Muscle of leg (tissue), 11 donors: ENCODE measurements around the gene PRRG4. TPM values are rescaled to one million over a fixed set of nuclear protein-coding genes. Genes with fewer than 3 reads are reported as not detected.
"Not testable (repeated sequence)": the region's sequence is repeated elsewhere in the genome, so short reads cannot be mapped to it uniquely, and the experiment has no call there.

Experiments used
- DNase-seq: peaks from one replicate; pipeline ENCODE4 v3.0.0; 2013
- H3K27ac ChIP-seq: one replicate; pipeline ENCODE4 v1.5.1; 2013; ENCODE audit warnings: mild to moderate bottlenecking, low read length, control low read depth
- H3K27me3 ChIP-seq: one replicate; pipeline ENCODE4 v1.6.1; 2013; ENCODE audit warnings: low read length; ENCODE audit not compliant: control insufficient read depth, insufficient read depth
- H3K36me3 ChIP-seq: one replicate; pipeline ENCODE4 v1.6.1; 2013; ENCODE audit warnings: low read length; ENCODE audit not compliant: control insufficient read depth, insufficient read depth
- H3K4me1 ChIP-seq: one replicate; pipeline ENCODE4 v1.6.1; 2013; ENCODE audit warnings: low read length; ENCODE audit not compliant: control insufficient read depth, insufficient read depth
- H3K4me3 ChIP-seq: one replicate; pipeline ENCODE4 v1.5.1; 2013; ENCODE audit warnings: low read length, control low read depth
- H3K9me3 ChIP-seq: replicated peaks from 2 replicates; pipeline ENCODE4 v1.6.1; 2013; ENCODE audit warnings: low read depth, low read length; ENCODE audit not compliant: control insufficient read depth
- whole genome bisulfite sequencing: methylation state at CpG from one replicate; pipeline ENCODE4 v1.1.5; 2013; ENCODE audit warnings: missing lambda C conversion rate; ENCODE audit not compliant: insufficient coverage; 5-methylcytosine and 5-hydroxymethylcytosine counted together
- polyA plus RNA-seq, 8 donors: library from polyadenylated mRNA; unstranded; fragments of 120-200 nt; gene quantifications; one replicate each; pipeline versions ENCODE4 v1.2.1 to v1.2.3, GENCODE V29; 2013; ENCODE audit warnings: inconsistent platforms in 1 of 8, low replicate concordance in 1 of 8; ENCODE audit not compliant: insufficient read length in 8 of 8, insufficient read depth in 1 of 8
- total RNA-seq: library from RNA; stranded (reverse); fragments of 120-200 nt; gene quantifications from one replicate; pipeline ENCODE4 v1.2.4, GENCODE V29; 2013

Gene PRRG4
- total and polyA plus RNA-seq, 9 donors: 0.08 to 3.0 (median 0.20) TPM

GRCh38 chr11:32796425-32796824 is 33.3 kb upstream of the PRRG4 start:
- DNase-seq: no peak

GRCh38 chr11:32809313-32809712 is 20.4 kb upstream of the PRRG4 start:
- peak; percentile 73 for DNase-seq
- Histone ChIP-seq H3K36me3 (no peaks in the 10 kb centered on the region), H3K27ac (no peak overlapping the region), H3K4me1 (no peaks in the 10 kb centered on the region), H3K27me3 (peaks cover 3% of the 10 kb centered on the region), H3K4me3 (no peak overlapping the region), H3K9me3 (no peaks in the 10 kb centered on the region)
- WGBS: no CpG with 5 or more reads among the region's 3 CpGs

More at GRCh38 chr11:32796425-32796824, 33.3 kb upstream of the PRRG4 start:
- WGBS: 64% methylated on average over 3 of the region's 3 CpGs
- Histone ChIP-seq H3K27me3 (peaks cover 4% of the 10 kb centered on the region), H3K4me3 (no peak overlapping the region), H3K36me3 (no peaks in the 10 kb centered on the region), H3K4me1 (no peaks in the 10 kb centered on the region), H3K27ac (no peak overlapping the region), H3K9me3 (no peaks in the 10 kb centered on the region)

GRCh38 chr11:32817181-32817851 is 12.4 kb upstream of the PRRG4 start:
- Histone ChIP-seq H3K36me3 (no peaks in the 10 kb centered on the region), H3K27me3 (no peaks in the 10 kb centered on the region), H3K4me3 (no peak overlapping the region), H3K9me3 (no peaks in the 10 kb centered on the region), H3K27ac (no peak overlapping the region), H3K4me1 (no peaks in the 10 kb centered on the region)
- no peak for DNase-seq
- WGBS: 62% methylated on average over 1 of the region's 4 CpGs

GRCh38 chr11:32817852-32818183 is 11.9 kb upstream of the PRRG4 start:
- H3K4me3 ChIP-seq: no peak overlapping the region
- no peaks in the 10 kb centered on the region for H3K27me3 ChIP-seq
- no peaks in the 10 kb centered on the region for H3K9me3 ChIP-seq
- WGBS: 89% methylated on average over 2 of the region's 3 CpGs
- no peak overlapping the region for H3K27ac ChIP-seq
- H3K36me3 ChIP-seq: no peaks in the 10 kb centered on the region
- no peaks in the 10 kb centered on the region for H3K4me1 ChIP-seq
- no peak for DNase-seq

GRCh38 chr11:32819187-32819586 is 10.5 kb upstream of the PRRG4 start:
- no peak overlapping the region for H3K27ac ChIP-seq
- no peaks in the 10 kb centered on the region for H3K27me3 ChIP-seq
- H3K36me3 ChIP-seq: no peaks in the 10 kb centered on the region
- no peaks in the 10 kb centered on the region for H3K9me3 ChIP-seq
- DNase-seq: no peak
- no CpG with 5 or more reads among the region's 2 CpGs for WGBS
- H3K4me3 ChIP-seq: no peak overlapping the region
- H3K4me1 ChIP-seq: no peaks in the 10 kb centered on the region

- no peak for DNase-seq
- no peak overlapping the region for H3K27ac ChIP-seq
Measured at GRCh38 chr11:32820497-32820896, 9.2 kb upstream of the PRRG4 start.

GRCh38 chr11:32821517-32821916 is 8.2 kb upstream of the PRRG4 start:
- no peak for DNase-seq
- H3K4me1 ChIP-seq: no peaks in the 10 kb centered on the region
- no peaks in the 10 kb centered on the region for H3K9me3 ChIP-seq
- no peak overlapping the region for H3K4me3 ChIP-seq
- no peak overlapping the region for H3K27ac ChIP-seq
- H3K27me3 ChIP-seq: no peaks in the 10 kb centered on the region
- no peaks in the 10 kb centered on the region for H3K36me3 ChIP-seq

More at GRCh38 chr11:32820497-32820896, 9.2 kb upstream of the PRRG4 start:
- Histone ChIP-seq H3K4me1 (no peaks in the 10 kb centered on the region), H3K9me3 (no peaks in the 10 kb centered on the region), H3K36me3 (no peaks in the 10 kb centered on the region), H3K27me3 (no peaks in the 10 kb centered on the region), H3K4me3 (no peak overlapping the region)

- no peaks in the 10 kb centered on the region for H3K27me3 ChIP-seq
- WGBS: no CpG with 5 or more reads among the region's 5 CpGs
- no peak overlapping the region for H3K4me3 ChIP-seq
- no peaks in the 10 kb centered on the region for H3K4me1 ChIP-seq
- no peaks in the 10 kb centered on the region for H3K36me3 ChIP-seq
- H3K9me3 ChIP-seq: no peaks in the 10 kb centered on the region
- DNase-seq: no peak
- H3K27ac ChIP-seq: no peak overlapping the region
Measured at GRCh38 chr11:32821917-32822560, 7.7 kb upstream of the PRRG4 start.

- DNase-seq, H3K27ac ChIP-seq, H3K4me3 ChIP-seq, H3K27me3 ChIP-seq, H3K9me3 ChIP-seq, H3K4me1 ChIP-seq, H3K36me3 ChIP-seq: not testable (repeated sequence)
- 70% methylated on average over 2 of the region's 3 CpGs for WGBS
Measured at GRCh38 chr11:32823617-32824016, 6.1 kb upstream of the PRRG4 start.

GRCh38 chr11:32826113-32826512 is 3.6 kb upstream of the PRRG4 start:
- no peak overlapping the region for H3K27ac ChIP-seq
- H3K27me3 ChIP-seq: peaks cover 21% of the 10 kb centered on the region
- WGBS: no CpG with 5 or more reads among the region's 3 CpGs
- H3K4me3 ChIP-seq: no peak overlapping the region
- H3K36me3 ChIP-seq: no peaks in the 10 kb centered on the region
- H3K4me1 ChIP-seq: peaks cover 9% of the 10 kb centered on the region
- no peak for DNase-seq
- no peaks in the 10 kb centered on the region for H3K9me3 ChIP-seq

- Histone ChIP-seq H3K4me3 (no peak overlapping the region), H3K36me3 (no peaks in the 10 kb centered on the region), H3K4me1 (peaks cover 9% of the 10 kb centered on the region), H3K9me3 (no peaks in the 10 kb centered on the region), H3K27ac (no peak overlapping the region), H3K27me3 (peaks cover 29% of the 10 kb centered on the region)
- DNase-seq: no peak
- WGBS: 83% methylated on average over 1 of the region's 1 CpG
Measured at GRCh38 chr11:32827276-32827675, 2.5 kb upstream of the PRRG4 start.
